HL-60/S4 treated with phorbol 12-myristate 13-acetate at 8.2 ng/mL for 4 days and 3 days (cell line): Measurements from ENCODE around the gene TOM1L1.

Source experiments
- in situ Hi-C: fragments of 300-500 bp; cut with MboI; formaldehyde crosslinking; loops from 2 replicates; pipeline ENCODE4 v1.15.0; 2022; ENCODE audit warnings: low sequenced_read_pairs

TOM1L1 gene

DNA sequence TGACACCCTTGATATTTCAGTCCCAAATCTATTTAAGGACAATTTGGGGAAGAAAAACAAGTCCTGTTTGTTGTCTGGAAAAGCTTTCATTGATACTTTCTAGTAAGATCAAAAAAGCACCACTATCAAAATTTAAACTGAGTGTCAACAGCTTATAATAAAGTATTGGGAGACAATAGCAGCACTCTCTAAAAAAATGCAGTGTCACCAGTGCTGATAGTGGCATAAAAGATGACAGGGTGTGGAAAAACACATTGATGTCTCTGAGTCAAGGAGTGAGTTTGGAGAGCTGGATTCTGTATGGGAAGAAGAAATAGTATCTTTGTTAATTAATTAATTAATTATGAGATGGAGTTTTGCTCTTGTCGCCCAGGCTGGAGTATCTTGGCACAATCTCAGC lies 8.3 kb upstream of the TOM1L1 start:
- in situ Hi-C loops: no loop called here

DNA sequence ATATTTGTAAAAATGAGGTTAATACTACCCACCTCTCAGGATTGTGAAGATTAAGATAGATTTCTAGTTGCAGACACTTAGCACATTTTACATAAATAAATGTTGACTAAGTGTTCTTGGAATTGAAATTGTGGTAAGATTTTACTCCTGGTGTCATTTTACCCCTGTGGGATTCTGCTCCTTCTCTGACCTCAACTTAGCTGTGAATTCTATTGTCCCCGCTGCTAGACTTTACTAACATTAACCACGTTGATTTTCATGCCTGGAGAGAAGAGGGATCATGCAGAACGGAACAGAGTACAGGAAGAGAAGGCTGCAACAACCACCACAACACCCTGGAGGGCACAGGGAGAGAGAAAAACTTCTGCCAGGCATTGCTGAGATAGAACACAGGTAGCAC lies 2.1 kb upstream of the TOM1L1 start:
- in situ Hi-C loops: no loop called here

DNA sequence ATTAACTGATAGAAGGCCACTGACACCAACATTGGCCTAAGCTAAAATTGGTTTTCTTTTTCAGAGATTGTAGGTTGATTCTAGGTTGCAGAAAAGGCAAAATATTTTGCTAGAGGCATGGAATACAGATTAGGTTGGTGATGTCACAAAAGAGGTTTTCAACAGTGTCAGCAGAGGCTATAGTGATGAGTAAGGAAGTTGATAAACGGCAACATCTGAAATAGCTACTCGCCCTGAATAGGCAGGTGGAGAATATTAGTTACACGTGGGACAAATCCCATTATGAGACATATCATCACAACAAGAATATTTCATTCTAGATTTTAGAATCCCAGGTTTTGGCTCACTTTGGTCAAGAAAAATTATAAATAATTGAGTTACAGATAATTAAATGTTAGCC lies 1.5 kb upstream of the TOM1L1 start:
- in situ Hi-C loops: no loop called here

DNA sequence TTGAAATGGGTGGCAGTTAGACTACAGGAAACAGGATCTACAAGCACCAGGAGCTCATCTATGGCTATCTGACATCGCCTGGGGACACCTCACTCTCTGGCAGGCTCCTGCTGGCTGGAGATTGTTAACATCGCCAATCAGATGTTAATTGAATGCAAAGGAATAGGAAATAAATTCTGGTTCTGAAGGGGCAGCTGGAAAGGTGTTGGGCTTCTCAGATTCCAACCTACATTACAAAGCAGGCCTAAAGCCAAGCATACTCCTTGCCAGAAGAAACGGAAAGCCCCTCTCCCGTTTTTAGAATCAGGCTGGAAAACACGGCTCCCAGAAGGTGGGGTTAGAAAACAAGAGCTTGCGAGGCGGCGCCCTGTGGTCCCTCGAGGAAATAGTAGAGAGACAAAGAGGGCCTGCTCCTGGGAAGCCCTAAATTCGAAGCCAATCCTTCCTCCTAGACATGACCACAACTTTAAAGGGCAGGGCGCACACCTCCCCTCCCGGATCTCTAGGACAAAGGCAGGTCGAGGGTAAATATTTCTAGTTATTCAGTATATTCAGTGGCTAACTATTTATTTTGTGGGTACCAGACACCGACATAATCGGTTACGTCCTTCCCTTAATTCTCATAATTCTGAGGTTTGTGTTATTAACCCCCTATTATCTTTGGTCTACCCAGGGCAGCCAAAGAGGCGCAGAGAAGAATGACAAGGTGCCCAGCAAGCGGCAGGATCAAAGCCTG lies 763 bp upstream of the TOM1L1 start:
- in situ Hi-C loops: no loop called here

DNA sequence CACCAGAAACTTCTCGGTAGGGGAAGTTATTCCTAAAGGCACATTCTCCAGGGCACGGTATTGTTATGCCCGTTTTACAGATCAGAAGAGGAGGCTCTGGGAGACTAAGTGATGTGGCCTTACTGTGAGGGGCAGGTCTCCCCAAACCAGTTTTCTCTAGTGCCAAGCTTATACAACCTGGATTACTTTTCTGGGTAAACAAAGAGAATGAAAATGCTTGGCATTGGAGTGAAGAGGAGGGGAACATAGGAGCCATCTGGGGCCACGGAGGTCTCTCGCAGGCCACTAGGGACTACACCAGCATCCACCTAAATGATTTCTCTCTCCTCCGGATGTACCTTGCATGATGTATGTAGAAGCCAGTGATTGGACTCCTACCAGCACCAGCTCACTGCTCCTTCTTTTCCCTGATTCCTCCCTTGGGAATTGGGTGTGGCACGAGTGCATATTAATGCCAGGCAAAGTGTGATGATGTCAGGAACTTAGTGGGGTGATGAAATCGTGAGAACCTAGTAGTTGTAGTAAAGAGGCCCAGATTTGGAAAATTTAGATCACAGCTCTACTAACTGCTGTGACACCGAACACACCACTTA lies 674 bp downstream of the TOM1L1 start:
- in situ Hi-C loops: no loop called here

DNA sequence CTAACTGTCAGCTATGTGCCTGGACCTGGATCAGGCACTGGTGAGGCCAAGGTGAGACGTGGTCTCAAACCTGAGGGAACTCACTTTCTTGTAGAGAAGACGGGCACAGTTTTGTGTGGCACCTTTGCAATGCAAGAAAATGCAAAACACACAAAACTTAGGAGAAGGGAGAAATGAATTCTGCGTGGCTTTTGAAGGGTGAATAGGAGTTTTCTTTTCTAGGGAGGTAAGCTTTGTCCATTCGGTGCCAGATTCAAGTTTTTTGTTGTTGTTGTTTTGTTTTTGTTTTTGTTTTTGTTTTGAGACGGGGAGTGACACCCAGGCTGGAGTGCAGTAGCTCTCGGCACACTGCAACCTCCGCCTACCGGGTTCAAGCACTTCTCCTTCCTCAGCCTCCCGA lies 1.4 kb downstream of the TOM1L1 start:
- in situ Hi-C loops: no loop called here

DNA sequence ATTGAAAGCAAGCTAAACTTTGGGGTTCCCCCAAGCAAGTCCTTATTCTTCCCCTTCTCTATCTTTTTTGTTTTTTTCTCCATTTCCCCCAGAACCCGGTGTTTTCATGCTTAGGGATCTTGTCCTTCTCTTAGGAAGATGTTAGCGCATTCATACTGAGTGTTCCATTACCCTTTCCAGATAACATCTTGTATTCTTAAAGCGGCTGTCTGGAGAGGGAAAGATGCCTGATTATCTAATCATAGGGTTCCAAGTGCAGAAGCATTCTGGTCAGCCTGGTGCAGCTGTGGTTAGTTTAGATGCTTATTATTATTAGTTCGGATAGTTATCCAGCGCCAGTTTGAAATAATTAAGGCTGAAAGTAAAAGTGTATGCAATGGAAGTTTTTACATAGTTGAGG lies 2.0 kb downstream of the TOM1L1 start:
- in situ Hi-C loops: no loop called here

DNA sequence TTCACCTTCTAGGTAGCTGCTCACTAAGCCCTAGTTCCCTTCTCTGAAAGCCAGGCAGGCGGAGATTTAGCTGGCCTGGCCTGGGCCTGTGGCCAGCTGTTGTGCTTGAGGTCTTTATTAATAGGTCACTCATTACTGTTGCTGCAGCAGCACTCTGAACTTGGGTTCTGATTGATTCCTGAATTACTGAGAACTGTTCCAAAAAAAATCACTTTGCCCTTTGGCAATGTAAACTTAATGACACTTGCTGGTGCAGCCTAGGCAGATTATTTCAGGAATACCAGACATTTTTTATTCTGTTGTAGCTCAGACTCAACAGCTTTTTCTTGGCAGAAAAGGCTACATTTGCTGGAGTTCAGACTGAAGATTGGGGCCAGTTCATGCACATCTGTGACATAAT lies 2.7 kb downstream of the TOM1L1 start:
- in situ Hi-C loops: no loop called here

DNA sequence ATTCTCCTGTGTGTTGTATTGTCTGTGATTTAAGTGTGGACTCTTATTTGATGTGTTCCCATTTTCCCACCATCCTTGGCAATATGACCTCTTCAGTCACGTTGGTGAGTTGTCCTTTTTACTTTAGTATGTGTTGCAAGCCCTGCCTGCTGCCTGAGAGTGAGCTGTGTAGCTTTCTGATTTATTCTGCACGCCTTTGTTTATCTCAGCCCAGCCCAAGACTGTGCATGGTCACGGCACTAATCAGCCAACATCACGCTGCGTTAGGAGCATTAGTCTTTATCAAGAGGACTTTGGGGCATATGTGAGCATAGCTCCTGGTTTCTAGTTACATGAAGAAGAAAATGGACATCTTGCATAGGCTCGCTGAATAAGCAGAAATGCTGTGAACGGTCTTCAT lies 6.0 kb downstream of the TOM1L1 start:
- in situ Hi-C loops: no loop called here

DNA sequence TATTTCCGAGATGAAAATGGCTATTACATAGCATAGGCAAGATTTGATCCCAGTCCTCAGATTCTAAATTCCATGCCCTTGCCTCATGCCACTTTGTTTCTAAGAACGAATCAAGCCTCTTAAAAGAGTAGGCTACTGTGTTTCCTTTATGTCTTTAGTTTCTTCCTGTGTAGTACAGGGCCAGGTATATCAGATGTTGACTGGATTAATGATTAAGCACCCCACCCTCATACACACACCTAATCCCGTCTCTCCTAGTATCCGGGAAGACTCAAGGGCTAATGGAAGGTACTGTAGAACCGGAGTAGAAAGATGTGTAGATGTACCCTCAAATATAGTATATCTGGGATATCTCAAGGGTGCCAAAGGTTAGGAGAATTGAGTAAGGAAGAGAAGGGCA lies 6.7 kb downstream of the TOM1L1 start:
- in situ Hi-C loops: no loop called here

DNA sequence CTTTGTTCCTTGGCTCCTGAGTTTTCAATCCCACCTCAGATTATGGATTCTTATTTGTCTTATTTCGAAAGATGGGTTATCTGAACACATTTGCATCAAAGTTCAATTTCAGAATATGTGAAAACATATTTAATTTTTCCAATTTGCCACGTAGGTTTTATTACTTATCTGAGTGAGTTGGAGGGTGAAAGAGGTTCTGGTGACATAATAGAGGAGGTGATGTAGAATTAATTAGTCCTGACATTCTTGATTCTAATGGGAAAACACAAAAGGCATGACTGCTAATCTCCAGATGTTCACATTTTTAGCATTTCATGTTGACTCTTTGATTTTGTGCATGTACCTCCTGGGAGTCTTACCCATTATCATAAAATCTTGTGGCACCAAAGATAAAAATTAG lies 9.1 kb downstream of the TOM1L1 start:
- in situ Hi-C loops: no loop called here

DNA sequence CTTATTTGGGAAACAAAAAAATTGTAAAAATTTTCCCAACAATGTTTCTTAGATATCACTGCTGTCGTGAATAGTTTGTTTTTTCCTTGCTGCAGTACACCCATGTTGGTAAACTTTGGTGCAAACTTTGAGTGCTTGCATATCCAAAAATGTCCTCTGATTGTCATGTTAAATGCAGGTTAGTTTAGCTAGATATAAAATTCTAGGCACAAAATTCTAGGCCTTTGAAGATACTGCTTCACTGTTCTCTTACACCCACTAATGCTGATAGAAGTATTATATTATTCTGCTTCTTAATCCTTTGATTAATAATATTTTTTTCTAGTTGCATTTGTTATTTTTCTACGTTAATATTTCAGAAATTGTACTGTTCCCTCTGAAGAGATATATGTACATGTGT lies 16.1 kb downstream of the TOM1L1 start:
- in situ Hi-C loops: no loop called here

DNA sequence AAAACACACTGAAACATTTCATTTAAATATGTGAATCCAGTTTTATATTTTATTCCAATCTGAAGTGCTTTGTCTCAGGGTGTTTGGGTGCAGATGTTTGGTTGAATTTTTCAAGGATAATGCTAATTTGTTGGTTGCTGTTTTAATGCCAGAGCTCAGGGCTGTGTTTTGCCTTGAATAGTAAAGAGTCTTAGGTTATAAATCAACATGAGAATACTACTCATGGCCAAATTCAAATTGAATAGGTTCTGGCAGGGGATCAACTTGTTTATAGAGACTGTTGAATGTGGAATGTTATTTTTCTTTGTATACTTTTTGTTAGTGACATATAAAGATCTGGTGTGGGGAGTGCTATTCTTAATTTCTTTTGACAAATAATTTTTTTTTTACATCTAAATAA lies 18.8 kb downstream of the TOM1L1 start:
- in situ Hi-C loops: no loop called here

DNA sequence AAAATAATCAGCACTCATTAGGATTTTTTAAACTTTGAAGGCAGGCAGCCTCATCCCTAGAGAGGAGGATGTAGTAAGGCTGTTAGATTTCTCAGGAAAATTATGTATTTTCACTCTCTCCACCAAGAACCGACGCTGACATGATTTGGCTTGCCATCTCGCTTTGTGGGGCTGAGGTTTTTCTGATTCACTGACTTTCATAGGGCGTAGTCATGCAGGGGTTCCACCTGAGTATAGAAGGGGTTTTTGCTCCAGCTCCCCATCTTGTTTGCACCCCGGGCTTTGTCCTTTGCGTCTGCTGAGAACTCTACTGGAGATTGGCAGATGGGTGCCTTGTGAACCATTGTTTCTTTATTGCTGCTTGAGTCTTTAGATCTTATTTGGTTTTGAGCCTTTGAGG lies 20.2 kb downstream of the TOM1L1 start:
- in situ Hi-C loops: no loop called here

DNA sequence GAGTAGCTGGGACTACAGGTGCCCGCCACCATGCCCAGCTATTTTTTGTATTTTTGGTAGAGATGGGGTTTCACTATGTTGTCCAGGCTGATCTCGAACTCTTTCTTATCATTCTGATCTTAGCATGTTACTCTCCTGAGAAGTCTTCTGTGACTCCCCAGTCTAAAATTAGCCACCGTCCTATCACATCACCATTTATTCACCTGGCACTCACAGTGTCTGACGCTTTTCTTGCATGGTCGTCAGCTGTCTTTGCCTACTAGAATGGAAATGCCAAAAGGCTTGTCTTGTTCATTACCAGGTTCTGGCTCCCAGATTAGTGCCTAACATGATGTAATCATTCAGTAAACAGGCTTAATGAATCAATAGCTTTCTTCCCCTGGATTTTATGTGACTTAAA lies 23.8 kb downstream of the TOM1L1 start:
- in situ Hi-C loops: no loop called here

DNA sequence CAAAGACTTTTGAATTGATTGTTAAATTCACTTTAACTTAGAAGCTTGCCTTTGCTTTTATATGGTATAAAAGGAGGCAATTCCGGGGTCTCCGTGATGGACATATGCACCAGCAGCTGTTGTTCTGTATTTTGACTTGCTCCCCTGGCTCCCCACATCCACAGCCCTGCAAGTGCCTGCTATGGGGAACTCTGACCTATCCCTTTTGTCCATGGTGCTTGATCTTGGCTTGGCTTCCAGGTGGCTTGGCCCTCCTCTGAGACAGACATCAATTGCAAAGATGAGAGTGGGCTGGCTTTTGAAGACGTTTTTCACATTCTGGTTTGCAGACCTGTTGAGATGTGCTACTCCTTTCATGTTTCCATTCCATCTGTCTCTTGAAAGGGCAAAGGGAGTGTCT lies 26.9 kb downstream of the TOM1L1 start:
- in situ Hi-C loops: no loop called here

DNA sequence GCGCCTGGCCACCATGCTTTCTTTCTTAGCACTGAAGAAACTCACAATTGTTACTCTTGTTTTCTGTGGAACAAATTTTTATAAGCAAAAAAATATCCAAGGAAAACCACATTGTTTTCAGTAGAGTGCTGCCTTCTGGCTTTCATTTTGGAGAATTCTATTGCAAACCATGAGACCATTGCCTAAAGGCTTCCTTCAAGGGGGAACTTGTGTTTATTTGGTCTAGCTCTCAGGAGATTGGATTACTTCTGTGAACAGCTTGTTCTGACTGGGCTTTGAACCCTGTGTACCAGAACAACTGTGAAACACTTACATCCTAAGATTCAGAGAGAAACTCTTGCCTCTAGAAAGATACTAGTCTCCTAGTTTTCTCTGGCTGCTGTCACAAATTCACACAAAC lies 32.1 kb downstream of the TOM1L1 start:
- in situ Hi-C loops: no loop called here

DNA sequence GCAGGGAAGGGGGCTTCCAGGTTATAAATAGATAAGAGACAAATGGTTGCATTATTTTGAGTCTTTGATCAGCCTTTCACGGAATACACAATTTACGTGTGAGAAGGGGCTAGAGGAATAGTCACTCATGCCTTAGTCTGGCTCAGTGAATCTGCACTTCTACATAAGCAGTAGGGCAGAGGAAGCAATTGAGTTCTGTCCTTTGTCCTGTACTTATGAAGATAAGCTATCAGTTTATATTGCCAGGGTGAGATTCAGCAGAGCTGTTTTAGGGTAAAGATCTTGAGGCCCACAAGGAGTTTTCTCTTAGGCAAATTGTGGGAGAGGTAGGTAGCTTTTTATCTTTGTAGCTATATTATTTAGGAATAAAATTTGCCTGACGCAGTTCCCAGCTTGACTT lies 33.3 kb downstream of the TOM1L1 start:
- in situ Hi-C loops: no loop called here

DNA sequence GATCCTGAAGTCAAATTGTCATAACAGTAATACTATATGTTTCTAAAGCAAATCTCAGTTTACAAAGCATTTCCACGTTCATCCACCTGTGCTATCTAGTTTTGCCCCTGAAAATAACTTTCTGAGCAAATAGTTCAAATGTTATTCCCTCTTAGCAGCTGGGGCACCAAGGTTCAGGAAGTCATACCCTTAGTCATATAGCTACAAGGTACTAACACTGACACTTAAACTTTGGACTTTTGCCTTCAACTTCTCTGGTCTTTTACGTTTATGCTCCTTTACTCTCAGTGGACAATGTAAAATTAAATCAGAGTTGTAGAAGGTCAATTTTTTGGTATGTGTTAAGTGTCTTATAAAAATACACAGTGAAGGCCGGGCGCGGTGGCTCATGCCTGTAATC lies 34.8 kb downstream of the TOM1L1 start:
- in situ Hi-C loops: no loop called here

DNA sequence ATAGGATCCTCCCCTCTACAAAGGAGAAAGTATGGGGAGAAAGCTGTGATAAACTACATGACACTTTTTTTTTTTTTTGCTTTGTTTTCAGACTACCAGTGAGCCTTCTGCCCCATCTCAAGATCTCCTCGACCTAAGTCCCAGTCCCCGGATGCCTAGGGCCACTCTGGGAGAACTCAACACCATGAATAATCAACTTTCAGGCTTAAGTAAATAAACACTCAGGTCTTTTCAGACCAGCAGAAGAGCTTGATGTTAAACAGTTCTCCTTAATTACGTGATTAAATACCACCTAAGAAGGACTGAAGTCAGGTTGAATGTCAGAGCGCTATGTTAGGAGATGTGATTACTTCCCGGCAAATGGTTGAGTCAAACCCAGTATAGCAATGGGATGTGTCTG lies 36.4 kb downstream of the TOM1L1 start:
- in situ Hi-C loops: no loop called here

DNA sequence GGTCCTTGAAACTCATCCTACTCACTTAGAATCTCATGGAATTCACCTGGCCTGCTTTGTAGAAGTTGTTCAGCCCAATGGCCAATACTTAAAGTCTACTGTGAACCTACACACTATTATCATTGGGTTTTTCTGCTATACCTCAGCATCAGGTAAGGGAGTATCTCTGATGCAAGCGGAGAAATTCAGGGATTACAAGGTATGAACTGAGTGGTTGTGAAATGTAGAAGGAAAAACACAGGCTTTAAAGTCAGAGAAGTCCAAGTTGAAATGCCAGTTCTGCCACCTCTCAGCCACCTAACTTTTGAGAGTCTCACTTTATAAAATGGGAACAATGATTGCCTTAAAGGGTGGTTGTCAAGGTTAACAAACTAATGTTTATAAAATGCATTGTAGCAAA lies 36.8 kb downstream of the TOM1L1 start:
- in situ Hi-C loops: no loop called here

DNA sequence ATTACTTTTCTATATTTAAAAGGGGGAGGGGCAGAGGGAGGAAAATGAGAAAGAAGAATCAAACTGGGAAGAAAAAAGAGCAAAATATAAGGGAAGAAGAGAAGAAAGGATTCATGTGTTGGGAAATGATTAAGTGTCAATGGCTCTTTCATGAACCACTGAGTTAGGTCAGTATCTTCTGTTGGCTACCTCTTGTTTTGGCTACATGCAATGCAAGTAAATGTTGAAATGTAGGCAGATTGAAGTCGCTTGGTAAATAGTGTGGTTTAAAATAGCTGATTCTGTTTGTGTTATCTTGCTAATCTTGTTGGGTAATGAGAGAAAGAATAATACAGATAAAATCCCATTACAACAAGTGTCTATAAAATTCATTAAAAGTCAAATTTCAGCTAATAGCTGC lies 40.6 kb downstream of the TOM1L1 start:
- in situ Hi-C loops: no loop called here

DNA sequence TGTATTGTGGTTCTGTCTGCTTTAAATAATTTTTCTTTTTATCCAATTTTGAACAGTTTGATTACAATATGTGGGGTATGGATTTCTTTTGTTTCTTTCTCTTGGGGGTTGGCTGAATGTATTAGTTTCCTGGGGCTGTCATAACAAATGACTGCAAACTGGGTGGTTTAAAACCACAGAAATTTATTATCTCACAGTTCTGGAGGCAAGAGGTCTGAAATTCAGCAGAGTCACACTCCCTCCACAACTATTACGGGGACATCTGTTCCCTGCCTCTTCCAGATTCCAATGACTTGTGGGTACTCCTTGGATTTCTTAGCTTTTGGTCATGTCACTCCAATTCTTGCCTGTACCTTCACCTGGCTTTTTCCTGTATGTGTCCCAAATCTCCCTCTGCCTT lies 44.1 kb downstream of the TOM1L1 start:
- in situ Hi-C loops: no loop called here
